ENCODE data around the gene KIF18A. TPM values are rescaled to one million over a fixed set of nuclear protein-coding genes. Genes with fewer than 3 reads are reported as not detected.

Gene KIF18A
- total RNA-seq, 2 experiments from 2014 or later = 13.5 to 13.9 TPM

DNA sequence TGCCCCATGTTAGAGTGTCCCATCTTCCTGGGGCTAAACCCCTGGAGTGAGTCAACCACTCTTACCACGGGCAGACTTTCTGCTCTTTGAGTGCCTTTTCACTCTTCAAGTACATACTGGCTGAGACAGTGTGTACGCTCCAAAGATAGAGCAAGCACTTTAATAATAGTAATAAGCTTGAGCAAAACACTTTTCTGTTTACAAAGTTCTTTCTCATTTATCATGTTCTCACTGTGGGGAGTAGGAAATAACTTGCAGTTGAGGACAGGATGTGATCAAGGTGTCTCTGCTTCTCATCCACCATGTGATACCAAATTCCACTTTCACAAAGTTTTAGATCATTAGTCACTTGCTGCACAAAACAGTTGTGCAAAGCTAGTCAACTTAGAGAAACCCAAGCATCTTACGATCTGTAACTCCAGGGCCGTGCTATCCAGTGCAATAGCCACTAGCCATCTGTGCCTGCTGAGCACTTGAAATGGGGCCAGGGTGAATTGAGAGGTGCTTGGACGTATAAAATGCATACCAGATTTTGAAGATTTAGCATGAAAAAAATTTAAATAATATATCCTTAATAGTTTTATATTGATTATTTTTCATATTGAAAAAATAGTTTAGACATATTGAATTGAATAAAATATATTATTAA lies 135.3 kb downstream of the KIF18A start:
- POLR2A ChIA-PET = no interaction called here

DNA sequence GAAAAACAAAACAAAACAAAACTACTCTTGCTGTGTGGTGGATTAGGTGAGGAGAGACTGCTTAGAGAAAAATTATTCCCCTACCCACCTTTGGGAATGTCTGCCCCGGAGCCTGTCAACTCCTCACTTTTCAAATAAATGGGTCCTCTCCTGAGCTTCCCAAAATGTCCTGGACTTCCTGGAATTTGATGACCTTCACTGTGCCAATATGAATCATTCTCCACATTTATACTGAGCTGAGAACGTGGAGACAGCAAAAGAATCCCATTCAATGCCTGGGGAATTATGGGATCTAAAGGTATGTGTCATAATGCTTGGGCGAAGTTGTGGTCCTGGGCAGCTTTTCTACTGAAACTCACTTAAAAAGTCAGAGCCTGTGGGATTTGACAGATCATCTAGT lies 136.8 kb downstream of the KIF18A start:
- ChIA-PET CTCF (no interaction called here), POLR2A (no interaction called here)

More for the DNA sequence above, 135.3 kb downstream of the KIF18A start:
- CTCF ChIA-PET = interaction anchor here (0.6 kb wide), 1 partner anchor 671 kb away, joined by 3 read pairs; no protein-coding TSS in a partner anchor

Other genes starting within 250 kb of the KIF18A start
- gene METTL15, start 232 bp upstream of the KIF18A start, total RNA-seq = 10 to 100 TPM; 15.8 to 16.7 TPM

All from activated CD8-positive, alpha-beta memory T cell treated with anti-CD3 and anti-CD28 coated beads for 36 hours (primary cell).